IMR-90 (cell line): ENCODE measurements around the gene SLC7A6OS. TPM values are rescaled to one million over a fixed set of nuclear protein-coding genes. Genes with fewer than 3 reads are reported as not detected.

ENCODE experiments used
- ATAC-seq: fragments of 200-7000 bp; cut with Tn5 transposase; 2 replicates; pipeline ENCODE4 v1.9.1; 2020; ENCODE audit warnings: low read depth, mild to moderate bottlenecking, moderate library complexity
- BruUV-seq: library from RNA; stranded (reverse); fragments of 400-500 nt; replicated peaks from 2 replicates; lab custom pipeline; 2021; lab: Mats Ljungman, UMichigan
- CTCF ChIA-PET: fragments of 300-600 bp; formaldehyde crosslinking; extraction: SDS; loops from one replicate; lab custom pipeline; 2021; ENCODE audit warnings: antibody characterized with exemption; lab: Yijun Ruan, JAX
- POLR2A ChIA-PET: fragments of 300-600 bp; sonication (Branson Sonifier 250); formaldehyde crosslinking; loops from one replicate; lab custom pipeline; 2022; ENCODE audit warnings: antibody characterized with exemption; ENCODE audit not compliant: unreplicated experiment; lab: Charles Lee
- DNase-seq: peaks from one replicate; pipeline ENCODE4 v3.0.0; 2013
- H2AFZ ChIP-seq: replicated peaks from 2 replicates; pipeline ENCODE3; 2013; ENCODE audit warnings: low read length, mild to moderate bottlenecking; ENCODE audit not compliant: poor library complexity
- H2AK5ac ChIP-seq: 2 replicates; pipeline ENCODE4 v1.6.1; 2013; ENCODE audit warnings: low read depth, low read length, inconsistent platforms
- H2AK9ac ChIP-seq: replicated peaks from 2 replicates; pipeline ENCODE3; 2013; ENCODE audit warnings: mild to moderate bottlenecking, low read depth, low read length, moderate library complexity; ENCODE audit not compliant: poor library complexity
- H2BK120ac ChIP-seq: 2 replicates; pipeline ENCODE4 v1.6.1; 2013; ENCODE audit warnings: low read depth, low read length, inconsistent platforms
- H2BK15ac ChIP-seq: 3 replicates; pipeline ENCODE4 v1.6.1; 2013; ENCODE audit warnings: low read depth, low read length, inconsistent platforms
- H2BK20ac ChIP-seq: 2 replicates; pipeline ENCODE4 v1.6.1; 2013; ENCODE audit warnings: low read depth, mild to moderate bottlenecking, inconsistent platforms, low read length, moderate library complexity
- H2BK5ac ChIP-seq: 2 replicates; pipeline ENCODE4 v1.6.1; 2013; ENCODE audit warnings: mild to moderate bottlenecking, low read depth, low read length, inconsistent platforms; ENCODE audit not compliant: poor library complexity, severe bottlenecking
- H3K14ac ChIP-seq: replicated peaks from 2 replicates; pipeline ENCODE4 v1.6.1; 2013; ENCODE audit warnings: low read depth, low read length, inconsistent platforms
- H3K18ac ChIP-seq: 2 replicates; pipeline ENCODE4 v1.6.1; 2013; ENCODE audit warnings: low read depth, low read length, control low read depth
- H3K23ac ChIP-seq: 2 replicates; pipeline ENCODE4 v1.6.1; 2013; ENCODE audit warnings: low read depth, low read length, inconsistent platforms
- H3K27ac ChIP-seq: 2 replicates; pipeline ENCODE4 v1.5.1; 2013; ENCODE audit warnings: mild to moderate bottlenecking, control low read depth, low read length; ENCODE audit not compliant: insufficient read depth
- H3K27me3 ChIP-seq: 2 replicates; pipeline ENCODE4 v1.6.1; 2013; ENCODE audit warnings: low read length; ENCODE audit not compliant: control insufficient read depth, insufficient read depth
- H3K36me3 ChIP-seq: 2 replicates; pipeline ENCODE4 v1.6.1; 2013; ENCODE audit warnings: low read length, mixed read lengths; ENCODE audit not compliant: control insufficient read depth, insufficient read depth
- H3K4ac ChIP-seq: 2 replicates; pipeline ENCODE4 v1.6.1; 2013; ENCODE audit warnings: low read depth, low read length, inconsistent platforms
- H3K4me1 ChIP-seq: 2 replicates; pipeline ENCODE4 v1.6.1; 2013; ENCODE audit warnings: low read length, mixed read lengths; ENCODE audit not compliant: control insufficient read depth, insufficient read depth
- H3K4me2 ChIP-seq: 2 replicates; pipeline ENCODE4 v1.6.1; 2013; ENCODE audit warnings: low read depth, mild to moderate bottlenecking, control low read depth, low read length, moderate library complexity
- H3K4me3 ChIP-seq: 2 replicates; pipeline ENCODE4 v1.5.1; 2013; ENCODE audit warnings: low read depth, mild to moderate bottlenecking, control low read depth, low read length, moderate library complexity; ENCODE audit not compliant: insufficient read depth
- H3K56ac ChIP-seq: 2 replicates; pipeline ENCODE4 v1.6.1; 2013; ENCODE audit warnings: low read length, inconsistent platforms; ENCODE audit not compliant: insufficient read depth; ENCODE audit errors: extremely low read depth
- H3K79me1 ChIP-seq, 2 experiments: 2 replicates each; pipeline ENCODE4 v1.6.1; 2013; ENCODE audit warnings: low read length in 2 of 2, inconsistent platforms in 1 of 2, low read depth in 1 of 2
- H3K9ac ChIP-seq: 2 replicates; pipeline ENCODE4 v1.6.1; 2013; ENCODE audit warnings: low read depth, low read length, control low read depth
- H3K9me1 ChIP-seq: 2 replicates; pipeline ENCODE4 v1.6.1; 2013; ENCODE audit warnings: low read length, inconsistent platforms; ENCODE audit not compliant: insufficient read depth
- H3K9me3 ChIP-seq: 2 replicates; pipeline ENCODE4 v1.6.1; 2013; ENCODE audit warnings: low read length; ENCODE audit not compliant: control insufficient read depth, insufficient read depth
- H4K20me1 ChIP-seq: 2 replicates; pipeline ENCODE4 v1.6.1; 2013; ENCODE audit warnings: low read length, inconsistent platforms; ENCODE audit not compliant: insufficient read depth
- H4K5ac ChIP-seq: 2 replicates; pipeline ENCODE4 v1.6.1; 2013; ENCODE audit warnings: mild to moderate bottlenecking, low read depth, low read length, control low read depth
- H4K8ac ChIP-seq, 2 experiments: 2 replicates each; pipeline ENCODE4 v1.6.1; 2013; ENCODE audit warnings: low read depth in 2 of 2, low read length in 2 of 2, control low read depth in 1 of 2, inconsistent platforms in 1 of 2
- H4K91ac ChIP-seq: 2 replicates; pipeline ENCODE4 v1.6.1; 2013; ENCODE audit warnings: low read depth, low read length, inconsistent platforms; ENCODE audit not compliant: insufficient read depth
- CEBPB ChIP-seq: IDR thresholded peaks from 2 replicates; pipeline ENCODE4 v1.6.1; 2012; ENCODE audit warnings: low read depth, low read length, improper control_type of control experiment
- MAFK ChIP-seq: IDR thresholded peaks from 2 replicates; pipeline ENCODE4 v1.6.1; 2012; ENCODE audit warnings: low read depth, low read length, improper control_type of control experiment
- NFE2L2 ChIP-seq: fragments of 150-350 bp; IDR thresholded peaks from 2 replicates; pipeline ENCODE4 v1.6.1; 2016; ENCODE audit warnings: low read depth, mild to moderate bottlenecking, low read length
- WGBS, 2 experiments: methylation state at CpG; one replicate each; pipeline versions ENCODE4 v1.1.5 to v1.1.7; 2013; ENCODE audit warnings: missing lambda C conversion rate in 2 of 2; ENCODE audit not compliant: insufficient read length in 1 of 2; ENCODE audit errors: extremely low coverage in 2 of 2; 5-methylcytosine and 5-hydroxymethylcytosine counted together
- dilution Hi-C: fragments of 300-500 bp; cut with HindIII; formaldehyde crosslinking; loops from one replicate; pipeline ENCODE4 v1.14.3; 2018; ENCODE audit warnings: low sequenced_read_pairs; ENCODE audit not compliant: unreplicated experiment
- in situ Hi-C: fragments of 300-500 bp; cut with MboI; formaldehyde crosslinking; loops from 3 replicates; pipeline ENCODE4 v1.14.3; 2019; ENCODE audit warnings: low sequenced_read_pairs, inconsistent platforms, mixed read lengths
- intact Hi-C: fragments of 100-400 bp; cut with micrococcal nuclease; formaldehyde crosslinking; loops from 2 replicates; pipeline ENCODE4 v1.10.0; 2022
- polyA plus RNA-seq, 3 experiments: library from polyadenylated mRNA; depleted of rRNA; stranded (reverse); fragments of >200 nt; gene quantifications; 2 replicates each; pipeline ENCODE4 v1.2.3, GENCODE V29; 2012; ENCODE audit warnings: low replicate concordance in 1 of 3
- total RNA-seq: library from RNA; depleted of rRNA; stranded (reverse); fragments of >200 nt; gene quantifications from 2 replicates; pipeline ENCODE4 v1.2.3, GENCODE V29; 2012

Gene SLC7A6OS
- total and polyA plus RNA-seq, 2 of the 4 experiments (the other 2 are of a cell fraction): 6.8 to 8.4 TPM

- POLR2A ChIA-PET: no interaction called here
- no peak overlapping the region for H4K91ac ChIP-seq
These were observed 41.3 kb upstream of the SLC7A6OS start for GRCh38 chr16:68351991-68352431.

More at GRCh38 chr16:68351991-68352431, 41.3 kb upstream of the SLC7A6OS start:
- no peak overlapping the region for H3K9ac ChIP-seq
- in situ Hi-C loops: no loop called here
- no peak overlapping the region for H2BK5ac ChIP-seq
- no peaks in the 10 kb centered on the region for H3K9me3 ChIP-seq
- whole genome bisulfite sequencing, 2 experiments: 87% methylated on average over 5 of the region's 11 CpGs; no CpG with 5 or more reads in 1 of the 2 experiments
- no peak overlapping the region for H3K4me2 ChIP-seq
- no peak overlapping the region for H3K23ac ChIP-seq
- BruUV-seq: no TSS peak
- no peak overlapping the region for H3K18ac ChIP-seq
- TF ChIP-seq NFE2L2 (no peak), MAFK (no peak), CEBPB (no peak)
- H3K14ac ChIP-seq: no peak overlapping the region
- no peaks in the 10 kb centered on the region; the same call in 1 of the 2 replicates for H4K20me1 ChIP-seq
- H2BK15ac ChIP-seq: no peak overlapping the region
- ATAC-seq (no peak), DNase-seq (no peak)
- H4K8ac ChIP-seq: no peak overlapping the region
- H2AK9ac ChIP-seq: no peak overlapping the region
- no peaks in the 10 kb centered on the region for H3K27me3 ChIP-seq
- H3K27ac ChIP-seq: no peak overlapping the region
- H2AFZ ChIP-seq: no peak overlapping the region
- no peaks in the 10 kb centered on the region; a peak in 1 of 4 replicates for H3K79me1 ChIP-seq
- no peaks in the 10 kb centered on the region for H3K4me1 ChIP-seq
- H2AK5ac ChIP-seq: no peak overlapping the region
- H2BK20ac ChIP-seq: no peak overlapping the region
- no peak overlapping the region for H2BK120ac ChIP-seq
- dilution Hi-C loops: no loop called here
- H3K4me3 ChIP-seq: no peak overlapping the region
- intact Hi-C loops: no loop called here
- H4K5ac ChIP-seq: no peak overlapping the region
- H3K56ac ChIP-seq: no peak overlapping the region
- H3K36me3 ChIP-seq: peaks cover 81% of the 10 kb centered on the region
- CTCF ChIA-PET: no interaction called here
- H3K4ac ChIP-seq: no peak overlapping the region
- H3K9me1 ChIP-seq: no peaks in the 10 kb centered on the region
